ENCODE data around the gene MYOZ3.

GRCh38 chr5:150700594-150701377, 39.7 kb downstream of the MYOZ3 start, which contains the start of gene RBM22:
- no peak for TF ChIP-seq EZH2 (IDR thresholded peaks at IDR 0.05)
- peak; percentile 96 for TF ChIP-seq POLR2AphosphoS5 (IDR thresholded peaks at IDR 0.05; ENCODE audit: borderline replicate concordance, low read depth, low read length)
- peak; percentile 97 for TF ChIP-seq FOXP2 (optimal IDR thresholded peaks at IDR 0.05; ENCODE audit: control extremely low read depth, extremely low read length, insufficient read depth)

Data from SK-N-MC (cell line).